A549 (cell line): ENCODE results near the gene ALOX15B. TPM values are rescaled to one million over a fixed set of nuclear protein-coding genes. Genes with fewer than 3 reads are reported as not detected.
"Not testable (repeated sequence)": the region's sequence is repeated elsewhere in the genome, so short reads cannot be mapped to it uniquely, and the experiment has no call there.

ENCODE experiments used
- ATAC-seq, 2 experiments: fragments of 200-7000 bp in 1 of 2; fragments of >200 bp in 1 of 2; cut with Nextera tagmentation in 1 of 2; cut with Tn5 transposase in 1 of 2; 3 replicates each; pipeline versions ENCODE4 v1.8.0 to v1.9.1; 2018 to 2020; ENCODE audit warnings: mild to moderate bottlenecking in 1 of 2, moderate library complexity in 1 of 2
- CTCF ChIA-PET: fragments of 300-600 bp; sonication (Branson Sonifier 250); formaldehyde crosslinking; extraction: SDS; loops from one replicate; lab custom pipeline; 2021; ENCODE audit warnings: antibody characterized with exemption, inconsistent platforms; lab: Yijun Ruan, JAX
- POLR2A ChIA-PET: fragments of 350-600 bp; formaldehyde crosslinking; extraction: SDS; loops from one replicate; lab custom pipeline; 2021; ENCODE audit warnings: antibody characterized with exemption, inconsistent platforms; lab: Yijun Ruan, JAX
- DNase-seq, 2 experiments: peaks; one replicate each; pipeline versions ENCODE4 v3.0.0 to v3.0.0-alpha.2; 2011 to 2016; ENCODE audit warnings: low read depth in 1 of 2, low spot score in 1 of 2
- FAIRE-seq: peaks from 2 replicates; lab custom pipeline; 2011; peaks lifted over from hg19 to GRCh38; lab: Jason Lieb, UNC
- H3K27ac ChIP-seq, 2 experiments: fragments of >200 bp; sonication (Bioruptor Twin); formaldehyde crosslinking; 3 replicates each; pipeline ENCODE4 v1.5.1; 2016 to 2017
- H3K4me1 ChIP-seq: fragments of >200 bp; sonication (Bioruptor Twin); formaldehyde crosslinking; 3 replicates; pipeline ENCODE4 v1.6.1; 2016
- H3K4me2 ChIP-seq: fragments of >200 bp; sonication (Bioruptor Twin); formaldehyde crosslinking; 3 replicates; pipeline ENCODE4 v1.6.1; 2016
- H3K4me3 ChIP-seq: fragments of >200 bp; sonication (Bioruptor Twin); formaldehyde crosslinking; 3 replicates; pipeline ENCODE4 v1.5.1; 2016
- H3K9me3 ChIP-seq: fragments of >200 bp; sonication (Bioruptor Twin); formaldehyde crosslinking; 3 replicates; pipeline ENCODE4 v1.6.1; 2016
- ESRRA ChIP-seq: fragments of 150-350 bp; IDR thresholded peaks from 2 replicates; pipeline ENCODE4 v1.6.1; 2014; ENCODE audit warnings: mild to moderate bottlenecking, low read length, borderline replicate concordance
- POLR2A ChIP-seq: IDR thresholded peaks from 2 replicates; pipeline ENCODE4 v1.6.1; 2012; ENCODE audit warnings: mild to moderate bottlenecking, low read length
- RAD21 ChIP-seq, 2 experiments: fragments of >200 bp in 1 of 2; sonication (Bioruptor Twin) in 1 of 2; formaldehyde crosslinking in 1 of 2; IDR thresholded peaks in 1 of 2; conservative IDR thresholded peaks in 1 of 2; 2 replicates in 1 of 2; 3 replicates in 1 of 2; pipeline ENCODE4 v1.6.1; 2012 to 2018; ENCODE audit warnings: inconsistent platforms in 1 of 2
- RCOR1 ChIP-seq: fragments of 150-350 bp; IDR thresholded peaks from 2 replicates; pipeline ENCODE4 v1.6.1; 2014; ENCODE audit warnings: antibody characterized with exemption, low read length, low read depth
- TFCP2L1 ChIP-seq: fragments of 250-450 bp; sonication (Bioruptor Pico); IDR thresholded peaks from 2 replicates; pipeline ENCODE4 v1.5.0; 2021; ENCODE audit warnings: mild to moderate bottlenecking
- TP53 ChIP-seq: fragments of 250-450 bp; sonication (Bioruptor Pico); IDR thresholded peaks from 2 replicates; pipeline ENCODE4 v1.5.0; 2021; ENCODE audit warnings: mild to moderate bottlenecking, moderate library complexity
- WGBS: methylation state at CpG from one replicate; pipeline ENCODE4 v1.1.6; 2017; ENCODE audit errors: missing lambda C conversion rate; 5-methylcytosine and 5-hydroxymethylcytosine counted together
- polyA plus RNA-seq, 4 experiments: library from polyadenylated mRNA; depleted of rRNA in 3 of 4; stranded (reverse); fragments of >200 nt; fragmentation: RNase III in 1 of 4; extraction: RNeasy Plus Mini Kit Qiagen cat#74134 plus additional on column Dnase treatment in 1 of 4; gene quantifications; 2 replicates in 3 of 4; 3 replicates in 1 of 4; pipeline ENCODE4 v1.2.3, GENCODE V29; 2011 to 2017
- TF ChIP-seq, protein P1 (sequence below): fragments of 450-650 bp; IDR thresholded peaks from 2 replicates; pipeline ENCODE4 v1.6.1; 2014; ENCODE audit warnings: antibody characterized with exemption
- TF ChIP-seq, protein P2 (sequence below): IDR thresholded peaks from 2 replicates; pipeline ENCODE4 v1.6.1; 2012
- TF ChIP-seq, protein P3 (sequence below): IDR thresholded peaks from 2 replicates; pipeline ENCODE4 v1.6.1; 2012; ENCODE audit warnings: low read depth, borderline replicate concordance

The ALOX15B gene
- polyA plus RNA-seq, 2 of the 4 experiments (the other 2 are of a cell fraction), result not detected

GRCh38 chr17:8020776-8021564, 17.9 kb upstream of the ALOX15B start:
- WGBS, result 89% methylated on average over 9 of the region's 9 CpGs
- no peak overlapping the region for H3K4me2 ChIP-seq
- ChIA-PET CTCF (interaction anchor here (0.7 to 13.5 kb wide), 13 partner anchors 8 to 278 kb away, joined by 3 to 148 read pairs (median 7); partner anchors contain the start of genes GUCY2D and RNF227), POLR2A (interaction anchor here (0.8 kb wide), 1 partner anchor 617 kb away, joined by 4 read pairs; the partner anchor contains the start of gene TMEM256)
- ATAC-seq (no peak), FAIRE-seq (no peak), DNase-seq (no peak)
- H3K9me3 ChIP-seq, result no peaks in the 10 kb centered on the region
- H3K4me3 ChIP-seq, result no peak overlapping the region
- peaks cover 5% of the 10 kb centered on the region; the same call in 1 of the 3 replicates for H3K4me1 ChIP-seq
- no peak for TF ChIP-seq TFCP2L1 (CRISPR knock-in tag)
- TF ChIP-seq, protein P1, sequence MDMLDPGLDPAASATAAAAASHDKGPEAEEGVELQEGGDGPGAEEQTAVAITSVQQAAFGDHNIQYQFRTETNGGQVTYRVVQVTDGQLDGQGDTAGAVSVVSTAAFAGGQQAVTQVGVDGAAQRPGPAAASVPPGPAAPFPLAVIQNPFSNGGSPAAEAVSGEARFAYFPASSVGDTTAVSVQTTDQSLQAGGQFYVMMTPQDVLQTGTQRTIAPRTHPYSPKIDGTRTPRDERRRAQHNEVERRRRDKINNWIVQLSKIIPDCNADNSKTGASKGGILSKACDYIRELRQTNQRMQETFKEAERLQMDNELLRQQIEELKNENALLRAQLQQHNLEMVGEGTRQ, result no peak
- TF ChIP-seq, protein P2, sequence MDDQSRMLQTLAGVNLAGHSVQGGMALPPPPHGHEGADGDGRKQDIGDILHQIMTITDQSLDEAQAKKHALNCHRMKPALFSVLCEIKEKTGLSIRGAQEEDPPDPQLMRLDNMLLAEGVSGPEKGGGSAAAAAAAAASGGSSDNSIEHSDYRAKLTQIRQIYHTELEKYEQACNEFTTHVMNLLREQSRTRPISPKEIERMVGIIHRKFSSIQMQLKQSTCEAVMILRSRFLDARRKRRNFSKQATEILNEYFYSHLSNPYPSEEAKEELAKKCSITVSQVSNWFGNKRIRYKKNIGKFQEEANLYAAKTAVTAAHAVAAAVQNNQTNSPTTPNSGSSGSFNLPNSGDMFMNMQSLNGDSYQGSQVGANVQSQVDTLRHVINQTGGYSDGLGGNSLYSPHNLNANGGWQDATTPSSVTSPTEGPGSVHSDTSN, result no peak
- no peak for TF ChIP-seq RCOR1
- TF ChIP-seq POLR2A, result no peak
- TF ChIP-seq ESRRA, result no peak
- no peak for TF ChIP-seq RAD21 (conservative IDR thresholded peaks at IDR 0.05 in 1 of 2, IDR thresholded peaks at IDR 0.05 in 1 of 2)
- no peak for TF ChIP-seq TP53 (CRISPR knock-in tag)
- no peak overlapping the region for H3K27ac ChIP-seq

GRCh38 chr17:8021565-8022359, 17.1 kb upstream of the ALOX15B start:
- Histone ChIP-seq H3K4me1 (peaks cover 4% of the 10 kb centered on the region; the same call in 1 of the 3 replicates), H3K27ac (no peak overlapping the region), H3K9me3 (no peaks in the 10 kb centered on the region), H3K4me2 (no peak overlapping the region), H3K4me3 (no peak overlapping the region)
- 74% methylated on average over 13 of the region's 13 CpGs for WGBS
- CTCF ChIA-PET, result interaction anchor here (0.5 to 13.5 kb wide), 19 partner anchors 7 to 278 kb away, joined by 3 to 148 read pairs (median 5); partner anchors contain the start of genes GUCY2D and RNF227
- DNase-seq, result no peak
- no peak for TF ChIP-seq ESRRA
- FAIRE-seq, result no peak
- ATAC-seq, result no peak
- POLR2A ChIA-PET, result no interaction called here

- TF ChIP-seq, protein P2, result no peak
- TF ChIP-seq, protein P3, sequence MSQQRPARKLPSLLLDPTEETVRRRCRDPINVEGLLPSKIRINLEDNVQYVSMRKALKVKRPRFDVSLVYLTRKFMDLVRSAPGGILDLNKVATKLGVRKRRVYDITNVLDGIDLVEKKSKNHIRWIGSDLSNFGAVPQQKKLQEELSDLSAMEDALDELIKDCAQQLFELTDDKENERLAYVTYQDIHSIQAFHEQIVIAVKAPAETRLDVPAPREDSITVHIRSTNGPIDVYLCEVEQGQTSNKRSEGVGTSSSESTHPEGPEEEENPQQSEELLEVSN, result no peak
- no peak for TF ChIP-seq TP53 (CRISPR knock-in tag)
- WGBS, result 80% methylated on average over 4 of the region's 4 CpGs
- ATAC-seq (no peak), DNase-seq (no peak), FAIRE-seq (no peak)
- no peak overlapping the region for H3K27ac ChIP-seq
- H3K4me3 ChIP-seq, result no peak overlapping the region
- H3K9me3 ChIP-seq, result no peaks in the 10 kb centered on the region
- H3K4me1 ChIP-seq, result no peaks in the 10 kb centered on the region
- ChIA-PET POLR2A (no interaction called here), CTCF (interaction anchor here (0.5 to 13.5 kb wide), 13 partner anchors 9 to 279 kb away, joined by 3 to 148 read pairs (median 5); no protein-coding TSS in a partner anchor)
- H3K4me2 ChIP-seq, result no peak overlapping the region
Measured at GRCh38 chr17:8022360-8023003, 16.4 kb upstream of the ALOX15B start.

DNA sequence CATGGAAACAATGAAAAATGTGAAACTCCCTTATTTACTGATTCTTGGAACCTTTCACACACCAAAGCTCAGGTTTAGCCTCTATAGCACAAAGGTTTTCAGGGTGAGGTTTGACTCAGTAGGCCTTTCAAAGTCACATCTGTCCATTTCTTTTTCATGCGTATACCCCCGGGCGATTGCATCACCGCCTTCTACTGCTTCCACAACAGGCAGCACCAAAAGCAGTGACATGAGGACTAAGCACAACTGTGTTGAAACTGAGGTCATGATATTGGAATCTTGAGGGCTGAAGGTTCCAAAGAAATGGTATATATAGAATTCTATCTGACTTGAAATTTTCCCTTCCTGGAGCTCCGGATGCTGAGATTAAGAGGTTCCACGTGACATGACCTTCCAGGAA, 14.7 kb upstream of the ALOX15B start:
- H3K27ac ChIP-seq, H3K4me2 ChIP-seq, DNase-seq, POLR2A ChIA-PET, H3K9me3 ChIP-seq, H3K4me1 ChIP-seq, ATAC-seq, FAIRE-seq, H3K4me3 ChIP-seq: not testable (repeated sequence)
- CTCF ChIA-PET, result interaction anchor here (0.9 to 13.5 kb wide), 9 partner anchors 7 to 92 kb away, joined by 3 to 148 read pairs (median 4); no protein-coding TSS in a partner anchor
- WGBS, result 88% methylated on average over 6 of the region's 6 CpGs
